Measurements from ENCODE around the gene GALNT17. TPM values are rescaled to one million over a fixed set of nuclear protein-coding genes. Genes with fewer than 3 reads are reported as not detected.

GALNT17 gene
- total RNA-seq, 1 experiment from 2014 or later, result not detected

DNA sequence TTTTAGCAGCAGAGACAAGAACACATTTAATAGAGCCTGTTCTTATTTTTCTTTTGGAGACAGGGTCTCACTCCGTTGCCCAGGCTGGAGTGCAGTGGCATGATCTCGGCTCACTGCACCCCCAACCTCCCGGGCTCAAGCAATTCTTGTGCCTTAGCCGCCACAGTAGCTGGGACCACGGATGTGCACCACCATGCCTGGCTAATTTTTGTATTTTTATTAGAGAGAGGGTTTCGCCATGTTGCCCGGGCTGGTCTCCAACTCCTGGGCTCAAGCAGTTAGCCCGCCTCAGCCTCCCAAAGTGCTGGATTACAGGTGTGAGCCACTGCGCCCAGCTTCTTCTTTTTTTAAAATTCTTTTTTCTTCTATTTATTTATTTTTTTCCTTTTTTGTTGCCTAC lies 23.3 kb downstream of the GALNT17 start:
- BruUV-seq (replicated peaks), result no TSS peak
- Mint-ChIP-seq H3K4me1 (ENCODE audit: insufficient read depth, unreplicated experiment) (no peaks in the 10 kb centered on the region), H3K4me3 (ENCODE audit: unreplicated experiment) (no peak overlapping the region), H3K27me3 (ENCODE audit: insufficient read depth, unreplicated experiment) (no peaks in the 10 kb centered on the region), H3K9me3 (ENCODE audit: unreplicated experiment) (peaks cover 10% of the 10 kb centered on the region), H3K36me3 (ENCODE audit: insufficient read depth, unreplicated experiment) (no peaks in the 10 kb centered on the region), H3K27ac (ENCODE audit: low read depth, unreplicated experiment) (no peak overlapping the region)
- TF ChIP-seq, protein P1, sequence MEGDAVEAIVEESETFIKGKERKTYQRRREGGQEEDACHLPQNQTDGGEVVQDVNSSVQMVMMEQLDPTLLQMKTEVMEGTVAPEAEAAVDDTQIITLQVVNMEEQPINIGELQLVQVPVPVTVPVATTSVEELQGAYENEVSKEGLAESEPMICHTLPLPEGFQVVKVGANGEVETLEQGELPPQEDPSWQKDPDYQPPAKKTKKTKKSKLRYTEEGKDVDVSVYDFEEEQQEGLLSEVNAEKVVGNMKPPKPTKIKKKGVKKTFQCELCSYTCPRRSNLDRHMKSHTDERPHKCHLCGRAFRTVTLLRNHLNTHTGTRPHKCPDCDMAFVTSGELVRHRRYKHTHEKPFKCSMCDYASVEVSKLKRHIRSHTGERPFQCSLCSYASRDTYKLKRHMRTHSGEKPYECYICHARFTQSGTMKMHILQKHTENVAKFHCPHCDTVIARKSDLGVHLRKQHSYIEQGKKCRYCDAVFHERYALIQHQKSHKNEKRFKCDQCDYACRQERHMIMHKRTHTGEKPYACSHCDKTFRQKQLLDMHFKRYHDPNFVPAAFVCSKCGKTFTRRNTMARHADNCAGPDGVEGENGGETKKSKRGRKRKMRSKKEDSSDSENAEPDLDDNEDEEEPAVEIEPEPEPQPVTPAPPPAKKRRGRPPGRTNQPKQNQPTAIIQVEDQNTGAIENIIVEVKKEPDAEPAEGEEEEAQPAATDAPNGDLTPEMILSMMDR (IDR thresholded peaks at IDR 0.05; ENCODE audit: unreplicated experiment), result no peak
- intact Hi-C loops (cut with micrococcal nuclease), result no loop called here
- no peak for DNase-seq (ENCODE audit: unreplicated experiment)
- ChIA-PET POLR2A (no interaction called here), CTCF (no interaction called here)

DNA sequence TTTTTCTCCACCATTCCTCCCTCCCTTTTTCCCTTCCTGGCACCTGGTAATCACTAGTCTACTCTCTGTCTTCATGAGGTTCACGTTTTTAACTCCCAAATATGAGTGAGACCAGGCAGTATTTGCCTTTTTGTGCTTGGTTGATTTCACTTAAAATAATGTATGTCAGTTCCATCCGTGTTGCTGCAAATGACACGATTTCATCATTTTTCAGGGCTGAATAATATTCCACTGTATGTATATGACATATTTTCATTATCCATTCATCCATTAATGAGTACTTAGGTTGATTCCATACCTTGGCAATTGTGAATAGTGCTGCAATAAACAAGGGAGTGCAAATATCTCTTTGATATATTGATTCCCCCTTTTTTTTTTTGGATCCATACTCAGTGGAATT lies 25.8 kb downstream of the GALNT17 start:
- POLR2A ChIA-PET, result no interaction called here
- BruUV-seq (replicated peaks), result no TSS peak
- TF ChIP-seq, protein P1 (IDR thresholded peaks at IDR 0.05; ENCODE audit: unreplicated experiment), result no peak
- Mint-ChIP-seq H3K36me3 (ENCODE audit: insufficient read depth, unreplicated experiment) (no peaks in the 10 kb centered on the region), H3K4me3 (ENCODE audit: unreplicated experiment) (no peak overlapping the region), H3K9me3 (ENCODE audit: unreplicated experiment) (peaks cover 10% of the 10 kb centered on the region), H3K4me1 (ENCODE audit: insufficient read depth, unreplicated experiment) (no peaks in the 10 kb centered on the region), H3K27ac (ENCODE audit: low read depth, unreplicated experiment) (no peak overlapping the region), H3K27me3 (ENCODE audit: insufficient read depth, unreplicated experiment) (no peaks in the 10 kb centered on the region)
- DNase-seq (ENCODE audit: unreplicated experiment), result no peak
- CTCF ChIA-PET, result no interaction called here
- intact Hi-C loops (cut with micrococcal nuclease), result no loop called here

DNA sequence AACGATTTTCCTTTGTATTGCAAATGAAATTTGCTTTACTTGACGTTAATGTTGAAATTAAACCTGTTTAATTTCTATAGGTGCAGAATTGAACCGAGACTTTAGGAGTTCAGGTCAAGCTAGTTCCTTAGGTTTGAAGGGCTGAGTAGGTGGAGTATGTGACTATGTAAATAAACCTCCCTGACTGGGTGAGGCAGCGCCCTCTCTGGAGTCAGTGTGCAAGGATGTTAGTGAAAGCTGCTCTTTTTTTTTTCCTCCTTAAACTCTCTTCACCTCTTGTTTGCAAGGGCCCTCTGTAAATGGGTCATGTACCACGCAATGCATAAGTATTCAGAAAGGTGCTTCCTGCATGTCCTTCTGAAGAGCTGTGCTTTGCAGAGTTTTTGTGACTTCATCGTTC lies 33.8 kb downstream of the GALNT17 start:
- no peaks in the 10 kb centered on the region for H3K27me3 Mint-ChIP-seq (ENCODE audit: insufficient read depth, unreplicated experiment)
- ChIA-PET POLR2A (no interaction called here), CTCF (no interaction called here)
- no peaks in the 10 kb centered on the region for H3K36me3 Mint-ChIP-seq (ENCODE audit: insufficient read depth, unreplicated experiment)
- no TSS peak for BruUV-seq (replicated peaks)
- intact Hi-C loops (cut with micrococcal nuclease), result no loop called here
- H3K4me3 Mint-ChIP-seq (ENCODE audit: unreplicated experiment), result no peak overlapping the region
- no peak overlapping the region for H3K27ac Mint-ChIP-seq (ENCODE audit: low read depth, unreplicated experiment)
- DNase-seq (ENCODE audit: unreplicated experiment), result no peak
- no peaks in the 10 kb centered on the region for H3K4me1 Mint-ChIP-seq (ENCODE audit: insufficient read depth, unreplicated experiment)
- TF ChIP-seq, protein P1 (IDR thresholded peaks at IDR 0.05; ENCODE audit: unreplicated experiment), result no peak
- H3K9me3 Mint-ChIP-seq (ENCODE audit: unreplicated experiment), result peaks cover 13% of the 10 kb centered on the region

DNA sequence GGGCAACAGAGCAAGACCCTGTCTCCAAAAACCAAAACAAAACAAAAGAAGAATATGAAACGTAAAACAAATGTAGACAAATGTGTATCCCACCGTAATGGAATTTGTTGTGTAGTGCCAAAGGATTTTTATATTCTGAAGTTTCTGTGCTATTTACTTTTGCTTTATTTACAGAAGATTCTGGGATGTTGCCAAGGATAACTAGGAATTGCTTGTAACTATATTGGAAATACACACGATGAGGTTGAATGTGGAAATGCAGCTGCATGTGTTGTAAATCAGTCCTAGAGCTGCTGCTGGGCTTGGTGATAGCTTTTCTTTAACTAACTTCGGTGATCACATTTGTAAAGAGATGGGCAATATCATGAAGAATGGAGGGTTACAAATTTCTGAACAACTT lies 39.5 kb downstream of the GALNT17 start:
- H3K4me3 Mint-ChIP-seq (ENCODE audit: unreplicated experiment), result no peak overlapping the region
- no peaks in the 10 kb centered on the region for H3K27me3 Mint-ChIP-seq (ENCODE audit: insufficient read depth, unreplicated experiment)
- no peak overlapping the region for H3K27ac Mint-ChIP-seq (ENCODE audit: low read depth, unreplicated experiment)
- H3K36me3 Mint-ChIP-seq (ENCODE audit: insufficient read depth, unreplicated experiment), result no peaks in the 10 kb centered on the region
- intact Hi-C loops (cut with micrococcal nuclease), result no loop called here
- no TSS peak for BruUV-seq (replicated peaks)
- H3K4me1 Mint-ChIP-seq (ENCODE audit: insufficient read depth, unreplicated experiment), result no peaks in the 10 kb centered on the region
- peaks cover 13% of the 10 kb centered on the region for H3K9me3 Mint-ChIP-seq (ENCODE audit: unreplicated experiment)
- DNase-seq (ENCODE audit: unreplicated experiment), result no peak
- ChIA-PET CTCF (no interaction called here), POLR2A (no interaction called here)
- TF ChIP-seq, protein P1 (IDR thresholded peaks at IDR 0.05; ENCODE audit: unreplicated experiment), result no peak

Data from MCF 10A (cell line).